Stimulated activated naive CD8-positive, alpha-beta T cell treated with anti-CD3 and anti-CD28 coated beads, Interleukin-15, Interleukin-2, amounts not matched to agents 100 ng/mL and 50 ng/mL, for 24 hours (primary cell): ENCODE data around the gene ZNF486.
"Not testable (repeated sequence)": the region's sequence is repeated elsewhere in the genome, so short reads cannot be mapped to it uniquely, and the experiment has no call there.

ENCODE experiments used
- H3K27ac Mint-ChIP-seq: one replicate; pipeline ENCODE4 v1.8.0; 2021; ENCODE audit warnings: mild to moderate bottlenecking, mixed read lengths
- H3K27me3 Mint-ChIP-seq: one replicate; pipeline ENCODE4 v1.8.0; 2021; ENCODE audit warnings: mixed read lengths
- H3K36me3 Mint-ChIP-seq: one replicate; pipeline ENCODE4 v1.8.0; 2021; ENCODE audit warnings: low read depth, mixed read lengths
- H3K4me1 Mint-ChIP-seq: one replicate; pipeline ENCODE4 v1.8.0; 2021; ENCODE audit warnings: low read depth, mixed read lengths
- H3K4me3 Mint-ChIP-seq: one replicate; pipeline ENCODE4 v1.8.0; 2021; ENCODE audit warnings: mild to moderate bottlenecking, mixed read lengths
- H3K9me3 Mint-ChIP-seq: one replicate; pipeline ENCODE4 v1.8.0; 2021; ENCODE audit warnings: mixed read lengths

Gene ZNF486

GRCh38 chr19:20179956-20180355 lies 12.9 kb downstream of the ZNF486 start:
- not testable (repeated sequence) for H3K9me3 Mint-ChIP-seq, H3K27me3 Mint-ChIP-seq, H3K27ac Mint-ChIP-seq, H3K4me1 Mint-ChIP-seq, H3K4me3 Mint-ChIP-seq
- H3K36me3 Mint-ChIP-seq: peaks cover 65% of the 10 kb centered on the region

- Mint-ChIP-seq H3K27ac (no peak overlapping the region), H3K36me3 (peaks cover 66% of the 10 kb centered on the region), H3K9me3 (peaks cover 6% of the 10 kb centered on the region), H3K4me1 (peaks cover 5% of the 10 kb centered on the region), H3K27me3 (no peaks in the 10 kb centered on the region), H3K4me3 (no peak overlapping the region)
Observed at GRCh38 chr19:20182222-20182785, 15.3 kb downstream of the ZNF486 start.

GRCh38 chr19:20186174-20186573 lies 19.2 kb downstream of the ZNF486 start:
- Mint-ChIP-seq H3K27ac (no peak overlapping the region), H3K27me3 (no peaks in the 10 kb centered on the region), H3K36me3 (peaks cover 73% of the 10 kb centered on the region), H3K4me3 (no peak overlapping the region), H3K4me1 (no peaks in the 10 kb centered on the region), H3K9me3 (peaks cover 9% of the 10 kb centered on the region)

- peaks cover 71% of the 10 kb centered on the region for H3K36me3 Mint-ChIP-seq
- no peak overlapping the region for H3K4me3 Mint-ChIP-seq
- no peaks in the 10 kb centered on the region for H3K4me1 Mint-ChIP-seq
- no peaks in the 10 kb centered on the region for H3K27me3 Mint-ChIP-seq
- H3K27ac Mint-ChIP-seq: no peak overlapping the region
- peaks cover 33% of the 10 kb centered on the region for H3K9me3 Mint-ChIP-seq
Observed at GRCh38 chr19:20197747-20198146, 30.7 kb downstream of the ZNF486 start.

- H3K27ac Mint-ChIP-seq: no peak overlapping the region
- peaks cover 34% of the 10 kb centered on the region for H3K36me3 Mint-ChIP-seq
- no peaks in the 10 kb centered on the region for H3K4me1 Mint-ChIP-seq
- H3K9me3 Mint-ChIP-seq: peaks cover 18% of the 10 kb centered on the region
- H3K27me3 Mint-ChIP-seq: no peaks in the 10 kb centered on the region
- no peak overlapping the region for H3K4me3 Mint-ChIP-seq
Observed at GRCh38 chr19:20209051-20209450, 42.0 kb downstream of the ZNF486 start.

- not testable (repeated sequence) for H3K27me3 Mint-ChIP-seq, H3K4me3 Mint-ChIP-seq, H3K4me1 Mint-ChIP-seq, H3K27ac Mint-ChIP-seq, H3K9me3 Mint-ChIP-seq
- peaks cover 40% of the 10 kb centered on the region for H3K36me3 Mint-ChIP-seq
Observed at GRCh38 chr19:20214366-20214765, 47.4 kb downstream of the ZNF486 start.

GRCh38 chr19:20221605-20222004 lies 54.6 kb downstream of the ZNF486 start:
- H3K4me3 Mint-ChIP-seq, H3K4me1 Mint-ChIP-seq, H3K27me3 Mint-ChIP-seq, H3K27ac Mint-ChIP-seq: not testable (repeated sequence)
- Mint-ChIP-seq H3K36me3 (peaks cover 49% of the 10 kb centered on the region), H3K9me3 (peaks cover 20% of the 10 kb centered on the region)

- Mint-ChIP-seq H3K27ac (no peak overlapping the region), H3K4me3 (no peak overlapping the region), H3K9me3 (peaks cover 20% of the 10 kb centered on the region), H3K36me3 (peaks cover 80% of the 10 kb centered on the region), H3K4me1 (peaks cover 12% of the 10 kb centered on the region), H3K27me3 (no peaks in the 10 kb centered on the region)
Observed at GRCh38 chr19:20233105-20233504, 66.1 kb downstream of the ZNF486 start.

GRCh38 chr19:20235156-20235555 lies 68.1 kb downstream of the ZNF486 start:
- peaks cover 16% of the 10 kb centered on the region for H3K4me1 Mint-ChIP-seq

GRCh38 chr19:20237773-20238623 lies 71.0 kb downstream of the ZNF486 start:
- H3K27me3 Mint-ChIP-seq: no peaks in the 10 kb centered on the region
- H3K4me1 Mint-ChIP-seq: peaks cover 16% of the 10 kb centered on the region
- peaks cover 5% of the 10 kb centered on the region for H3K9me3 Mint-ChIP-seq
- peaks cover 38% of the 10 kb centered on the region for H3K36me3 Mint-ChIP-seq
- H3K4me3 Mint-ChIP-seq: peak overlapping the region; percentile 97
- peak overlapping the region; percentile 83 for H3K27ac Mint-ChIP-seq

More at GRCh38 chr19:20235156-20235555, 68.1 kb downstream of the ZNF486 start:
- peaks cover 12% of the 10 kb centered on the region for H3K9me3 Mint-ChIP-seq
- no peak overlapping the region for H3K4me3 Mint-ChIP-seq
- no peak overlapping the region for H3K27ac Mint-ChIP-seq
- no peaks in the 10 kb centered on the region for H3K27me3 Mint-ChIP-seq
- H3K36me3 Mint-ChIP-seq: peaks cover 62% of the 10 kb centered on the region

- no peak overlapping the region for H3K27ac Mint-ChIP-seq
- H3K9me3 Mint-ChIP-seq: no peaks in the 10 kb centered on the region
- H3K4me1 Mint-ChIP-seq: peaks cover 7% of the 10 kb centered on the region
- no peaks in the 10 kb centered on the region for H3K36me3 Mint-ChIP-seq
- H3K27me3 Mint-ChIP-seq: no peaks in the 10 kb centered on the region
- H3K4me3 Mint-ChIP-seq: no peak overlapping the region
Observed at GRCh38 chr19:20243629-20244028, 76.6 kb downstream of the ZNF486 start.

- Mint-ChIP-seq H3K4me1 (peaks cover 7% of the 10 kb centered on the region), H3K27ac (no peak overlapping the region), H3K36me3 (no peaks in the 10 kb centered on the region), H3K27me3 (no peaks in the 10 kb centered on the region), H3K4me3 (no peak overlapping the region), H3K9me3 (no peaks in the 10 kb centered on the region)
Observed at GRCh38 chr19:20244356-20244755, 77.3 kb downstream of the ZNF486 start.

GRCh38 chr19:20245309-20245708 lies 78.3 kb downstream of the ZNF486 start:
- H3K4me3 Mint-ChIP-seq: no peak overlapping the region
- H3K27me3 Mint-ChIP-seq: no peaks in the 10 kb centered on the region
- H3K9me3 Mint-ChIP-seq: no peaks in the 10 kb centered on the region
- peaks cover 7% of the 10 kb centered on the region for H3K4me1 Mint-ChIP-seq
- H3K36me3 Mint-ChIP-seq: no peaks in the 10 kb centered on the region
- H3K27ac Mint-ChIP-seq: no peak overlapping the region

GRCh38 chr19:20247016-20247683 lies 80.1 kb downstream of the ZNF486 start:
- H3K27me3 Mint-ChIP-seq: no peaks in the 10 kb centered on the region
- no peaks in the 10 kb centered on the region for H3K36me3 Mint-ChIP-seq
- no peak overlapping the region for H3K27ac Mint-ChIP-seq
- H3K4me1 Mint-ChIP-seq: peaks cover 7% of the 10 kb centered on the region
- no peaks in the 10 kb centered on the region for H3K9me3 Mint-ChIP-seq
- H3K4me3 Mint-ChIP-seq: no peak overlapping the region

- H3K27me3 Mint-ChIP-seq, H3K4me1 Mint-ChIP-seq, H3K27ac Mint-ChIP-seq, H3K9me3 Mint-ChIP-seq, H3K36me3 Mint-ChIP-seq, H3K4me3 Mint-ChIP-seq: not testable (repeated sequence)
Observed at GRCh38 chr19:20248258-20248657, 81.2 kb downstream of the ZNF486 start.
